ENCODE results near the gene TNPO1. TPM values are rescaled to one million over a fixed set of nuclear protein-coding genes. Genes with fewer than 3 reads are reported as not detected.
A peak's percentile ranks its signal among the peaks of the same experiment; 100 is the strongest.

The TNPO1 gene
- total RNA-seq, 2 donors from 2014 or later, result 107 to 113 TPM

DNA sequence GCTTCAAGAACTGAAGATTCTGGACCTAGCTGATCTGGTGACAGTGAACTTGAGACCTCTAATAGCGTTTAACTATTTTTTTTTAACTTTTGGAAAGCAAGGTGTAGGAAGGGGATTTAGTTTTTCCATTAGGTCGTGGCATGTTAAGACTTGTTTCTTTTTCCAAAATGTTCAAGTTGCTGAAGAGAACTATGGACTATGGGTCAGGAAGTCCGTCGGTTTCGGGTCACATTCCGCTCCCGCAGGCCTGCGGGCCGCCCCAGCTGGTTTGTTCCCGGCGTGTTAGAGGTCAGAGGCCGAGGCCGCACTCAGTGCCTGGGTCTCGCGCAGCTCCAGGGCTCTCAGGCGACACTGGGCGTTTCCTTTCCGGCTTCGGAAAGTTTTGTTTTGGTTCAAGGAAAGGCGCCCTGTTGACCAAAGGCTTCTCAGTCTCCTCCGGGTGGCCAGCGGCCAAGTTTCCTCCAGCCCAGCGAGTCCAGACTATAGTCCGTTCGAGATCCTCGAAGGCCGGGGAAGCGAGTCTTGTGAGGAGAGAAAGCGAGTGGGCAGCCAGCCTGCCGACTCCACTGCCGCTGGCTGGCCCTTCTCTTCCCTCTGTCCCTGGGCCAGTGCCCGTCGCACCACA lies 138.8 kb downstream of the TNPO1 start:
- H3K9me3 ChIP-seq, result no peaks in the 10 kb centered on the region
- H3K36me3 ChIP-seq, result no peaks in the 10 kb centered on the region
- peak overlapping the region; percentile 80 to 88 for H3K4me3 ChIP-seq
- WGBS, result 6% methylated on average over 32 of the region's 33 CpGs
- intact Hi-C loops (cut with DNase I), result loop anchor here (10.0 kb wide), 2 partner anchors 110 to 140 kb away; partner anchors contain the start of gene TNPO1
- no peaks in the 10 kb centered on the region for H3K4me1 ChIP-seq (replicated peaks)
- DNase-seq (ENCODE audit: low spot score), result no peak
- H3K27me3 ChIP-seq (replicated peaks; ENCODE audit: insufficient read depth), result no peaks in the 10 kb centered on the region
- H3K27ac ChIP-seq, result peak overlapping the region; percentile 95 to 97
- TF ChIP-seq POLR2AphosphoS5 (IDR thresholded peaks at IDR 0.05) (no peak), CTCF (IDR thresholded peaks at IDR 0.05) (no peak), POLR2A (IDR thresholded peaks at IDR 0.05) (no peak)

DNA sequence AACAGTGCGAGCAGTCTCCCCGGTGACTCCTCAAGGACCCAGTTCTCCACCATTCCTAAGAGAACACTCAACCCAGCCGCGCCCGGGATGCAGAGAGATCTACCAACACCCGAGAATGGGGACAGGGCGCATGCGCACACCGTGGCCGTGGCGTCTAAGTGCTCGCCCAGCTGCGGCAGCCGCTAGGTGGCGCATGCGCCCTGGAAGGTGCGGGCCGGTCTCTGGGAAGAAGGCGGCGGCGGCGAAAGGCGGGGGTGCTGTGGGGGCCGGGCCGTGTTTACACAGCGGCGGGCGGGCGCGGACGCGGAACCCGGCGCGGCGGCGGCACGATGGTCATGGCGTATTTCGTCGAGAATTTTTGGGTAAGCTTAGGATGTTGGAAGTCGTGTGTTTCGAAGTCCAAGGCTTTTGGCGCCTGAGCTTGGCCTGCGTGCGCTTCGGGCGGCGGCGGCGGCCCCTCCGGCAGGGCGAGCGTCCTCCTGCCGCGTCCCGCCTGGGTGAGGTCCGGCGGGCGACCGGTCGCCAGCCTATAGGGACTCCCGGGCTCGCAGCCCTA lies 139.4 kb downstream of the TNPO1 start, which contains the start of gene FCHO2:
Gene FCHO2, plus strand, starts transcription at position 274 of the 556 bp plus-strand sequence. Its CDS starts 56 bp downstream, at position 330.
- Histone ChIP-seq H3K36me3 (no peaks in the 10 kb centered on the region), H3K9me3 (no peaks in the 10 kb centered on the region), H3K4me1 (replicated peaks) (no peaks in the 10 kb centered on the region), H3K4me3 (peak within 1 kb of the TSS; percentile 80 to 88), H3K27ac (peak within 1 kb of the TSS; percentile 95 to 97), H3K27me3 (replicated peaks; ENCODE audit: insufficient read depth) (no peaks in the 10 kb centered on the region)
- peak; percentile 98 for DNase-seq (ENCODE audit: low spot score)
- under 1% methylated on average over 43 of the region's 64 CpGs for WGBS
- TF ChIP-seq CTCF (IDR thresholded peaks at IDR 0.05) (peak; percentile 88 to 99 (median 94)), POLR2A (IDR thresholded peaks at IDR 0.05) (peak; percentile 84), POLR2AphosphoS5 (IDR thresholded peaks at IDR 0.05) (peak; percentile 85)
- intact Hi-C loops (cut with DNase I), result loop anchor here (10.0 kb wide), 2 partner anchors 111 to 141 kb away; partner anchors contain the start of gene TNPO1

DNA sequence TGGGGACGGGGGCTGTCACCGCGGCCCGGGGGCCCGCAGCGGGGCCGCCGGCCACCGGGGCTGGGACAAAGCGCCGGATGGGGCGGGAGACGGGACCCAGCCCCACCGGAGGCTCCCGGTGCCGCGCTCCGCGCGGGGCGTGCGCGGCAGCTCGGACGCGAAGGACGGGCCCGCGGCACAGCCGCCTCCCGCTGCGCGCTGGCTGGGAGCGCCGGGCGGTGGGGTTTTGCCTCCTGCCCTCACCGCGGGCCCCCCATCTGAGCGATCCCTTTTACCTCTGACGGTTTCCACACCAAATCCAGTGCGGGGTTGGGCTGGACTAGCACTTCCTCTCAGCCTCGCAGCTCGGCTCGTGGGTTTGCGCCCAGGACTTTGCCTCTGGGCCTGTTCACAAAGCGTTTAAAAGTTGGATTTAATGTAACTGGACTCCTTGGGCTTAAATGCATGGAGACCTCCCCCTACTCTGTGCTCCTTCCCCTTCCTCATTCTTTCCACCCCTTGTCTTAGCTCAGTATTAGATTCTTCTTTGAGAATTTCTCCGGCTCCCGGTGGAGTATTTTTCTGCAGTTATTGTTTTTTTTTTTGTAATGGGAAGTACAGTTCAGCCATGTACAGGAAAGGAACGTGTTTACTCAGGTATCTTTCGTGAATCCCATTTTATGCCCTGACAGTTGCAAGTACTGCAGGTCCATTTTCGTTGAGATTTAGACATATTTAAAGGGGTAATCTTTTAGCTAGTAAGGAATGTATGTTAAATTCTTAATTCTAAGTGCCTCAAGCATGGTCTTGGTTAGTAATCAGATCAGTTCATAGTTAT lies 140.1 kb downstream of the TNPO1 start:
- no peak for TF ChIP-seq CTCF (IDR thresholded peaks at IDR 0.05)
- peak; percentile 15 for TF ChIP-seq POLR2A (IDR thresholded peaks at IDR 0.05)
- no peak for TF ChIP-seq POLR2AphosphoS5 (IDR thresholded peaks at IDR 0.05)
- 0% methylated on average over 27 of the region's 51 CpGs for WGBS
- Histone ChIP-seq H3K27me3 (replicated peaks; ENCODE audit: insufficient read depth) (no peaks in the 10 kb centered on the region), H3K4me3 (peak overlapping the region; percentile 80 to 88), H3K36me3 (no peaks in the 10 kb centered on the region), H3K4me1 (replicated peaks) (no peaks in the 10 kb centered on the region), H3K9me3 (no peaks in the 10 kb centered on the region), H3K27ac (peak overlapping the region; percentile 95 to 97)
- peak; percentile 37 for DNase-seq (ENCODE audit: low spot score)
- intact Hi-C loops (cut with DNase I), result loop anchor here (10.0 kb wide), 2 partner anchors 112 to 142 kb away; partner anchors contain the start of gene TNPO1

- H3K4me3 ChIP-seq, result peak overlapping the region in 1 of 2 donors; percentile 88
- H3K9me3 ChIP-seq, result no peaks in the 10 kb centered on the region
- 89% methylated on average over 1 of the region's 1 CpG for WGBS
- peak overlapping the region; percentile 95 to 97 for H3K27ac ChIP-seq
- H3K36me3 ChIP-seq, result no peaks in the 10 kb centered on the region
- H3K27me3 ChIP-seq (replicated peaks; ENCODE audit: insufficient read depth), result no peaks in the 10 kb centered on the region
- intact Hi-C loops (cut with DNase I), result loop anchor here (10.0 kb wide), 2 partner anchors 113 to 143 kb away; partner anchors contain the start of gene TNPO1
- no peaks in the 10 kb centered on the region for H3K4me1 ChIP-seq (replicated peaks)
- no peak for DNase-seq (ENCODE audit: low spot score)
- TF ChIP-seq POLR2A (IDR thresholded peaks at IDR 0.05) (no peak), CTCF (IDR thresholded peaks at IDR 0.05) (no peak), POLR2AphosphoS5 (IDR thresholded peaks at IDR 0.05) (no peak)
These were observed 140.9 kb downstream of the TNPO1 start for GRCh38 chr5:72957337-72957736.
